ENCODE measurements around the gene SMYD3. TPM values are rescaled to one million over a fixed set of nuclear protein-coding genes. Genes with fewer than 3 reads are reported as not detected.

The SMYD3 gene
- total RNA-seq, 1 experiment from 2014 or later, result 29.6 TPM

GRCh38 chr1:246404078-246404477, 103.0 kb downstream of the SMYD3 start:
- Histone ChIP-seq H3K9me3 (ENCODE audit: insufficient read depth, low read depth) (no peaks in the 10 kb centered on the region), H3K4me1 (replicated peaks; ENCODE audit: insufficient read depth) (no peaks in the 10 kb centered on the region), H2AFZ (no peak overlapping the region), H3K4me3 (no peak overlapping the region), H3K4me2 (no peak overlapping the region), H3K27ac (no peak overlapping the region), H3K36me3 (ENCODE audit: low read depth) (no peaks in the 10 kb centered on the region), H4K20me1 (ENCODE audit: insufficient read depth) (no peaks in the 10 kb centered on the region), H3K9me2 (ENCODE audit: insufficient read depth) (no peaks in the 10 kb centered on the region), H3K27me3 (ENCODE audit: insufficient read depth, low read depth) (no peaks in the 10 kb centered on the region), H3F3A (ENCODE audit: insufficient read depth, low read depth) (no peaks in the 10 kb centered on the region), H3K79me2 (ENCODE audit: low read depth) (no peaks in the 10 kb centered on the region)
- ChIA-PET CTCF (no interaction called here), POLR2A (ENCODE audit: unreplicated experiment) (no interaction called here)
- BruUV-seq (replicated peaks), result no TSS peak
- intact Hi-C loops (cut with micrococcal nuclease; ENCODE audit: unreplicated experiment), result no loop called here
- no peak for DNase-seq
- TF ChIP-seq EZH2 (IDR thresholded peaks at IDR 0.05; ENCODE audit: low read depth), result no peak
- TF ChIP-seq, protein P1, sequence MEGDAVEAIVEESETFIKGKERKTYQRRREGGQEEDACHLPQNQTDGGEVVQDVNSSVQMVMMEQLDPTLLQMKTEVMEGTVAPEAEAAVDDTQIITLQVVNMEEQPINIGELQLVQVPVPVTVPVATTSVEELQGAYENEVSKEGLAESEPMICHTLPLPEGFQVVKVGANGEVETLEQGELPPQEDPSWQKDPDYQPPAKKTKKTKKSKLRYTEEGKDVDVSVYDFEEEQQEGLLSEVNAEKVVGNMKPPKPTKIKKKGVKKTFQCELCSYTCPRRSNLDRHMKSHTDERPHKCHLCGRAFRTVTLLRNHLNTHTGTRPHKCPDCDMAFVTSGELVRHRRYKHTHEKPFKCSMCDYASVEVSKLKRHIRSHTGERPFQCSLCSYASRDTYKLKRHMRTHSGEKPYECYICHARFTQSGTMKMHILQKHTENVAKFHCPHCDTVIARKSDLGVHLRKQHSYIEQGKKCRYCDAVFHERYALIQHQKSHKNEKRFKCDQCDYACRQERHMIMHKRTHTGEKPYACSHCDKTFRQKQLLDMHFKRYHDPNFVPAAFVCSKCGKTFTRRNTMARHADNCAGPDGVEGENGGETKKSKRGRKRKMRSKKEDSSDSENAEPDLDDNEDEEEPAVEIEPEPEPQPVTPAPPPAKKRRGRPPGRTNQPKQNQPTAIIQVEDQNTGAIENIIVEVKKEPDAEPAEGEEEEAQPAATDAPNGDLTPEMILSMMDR (conservative IDR thresholded peaks at IDR 0.05), result no peak

DNA sequence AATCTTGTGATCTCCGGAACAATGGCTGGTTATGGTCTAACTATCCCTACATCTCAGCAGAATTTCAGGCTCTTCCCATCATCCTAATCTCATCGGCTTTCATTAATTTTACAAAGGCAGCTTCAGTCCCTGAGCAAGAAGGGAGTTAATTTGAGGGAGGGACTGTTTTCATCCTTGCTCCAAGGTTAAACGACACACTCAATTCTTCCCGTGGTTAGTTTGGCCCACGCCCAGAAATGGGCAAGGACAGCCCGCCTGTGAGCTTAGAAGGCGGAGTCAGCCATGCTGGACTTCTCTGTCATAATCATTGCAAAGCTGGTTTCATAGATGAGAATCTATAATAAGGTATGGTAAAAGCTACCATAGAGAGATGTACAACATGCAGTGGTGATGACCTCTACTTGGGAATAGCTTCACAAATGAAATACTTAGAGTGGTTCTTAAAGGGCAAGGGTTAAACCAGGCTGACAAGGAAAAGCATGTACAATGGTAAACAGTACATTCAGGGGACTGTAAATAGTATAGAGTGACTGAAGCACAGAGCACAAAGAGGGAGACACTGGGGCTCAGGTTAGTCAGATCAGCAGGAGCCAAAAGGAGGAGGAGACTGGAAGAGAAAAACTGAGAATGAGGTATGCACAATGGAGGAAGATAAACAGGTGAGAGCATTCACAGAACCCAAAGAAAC, 108.8 kb downstream of the SMYD3 start:
- TF ChIP-seq EZH2 (IDR thresholded peaks at IDR 0.05; ENCODE audit: low read depth), result no peak
- TF ChIP-seq, protein P1 (conservative IDR thresholded peaks at IDR 0.05), result no peak
- no peaks in the 10 kb centered on the region for H3K9me3 ChIP-seq (ENCODE audit: insufficient read depth, low read depth)
- no peaks in the 10 kb centered on the region for H4K20me1 ChIP-seq (ENCODE audit: insufficient read depth)
- no peak overlapping the region for H3K4me3 ChIP-seq
- no peaks in the 10 kb centered on the region for H3K9me2 ChIP-seq (ENCODE audit: insufficient read depth)
- ChIA-PET POLR2A (ENCODE audit: unreplicated experiment) (no interaction called here), CTCF (no interaction called here)
- no TSS peak for BruUV-seq (replicated peaks)
- no peak overlapping the region for H3K27ac ChIP-seq
- H3F3A ChIP-seq (ENCODE audit: insufficient read depth, low read depth), result no peaks in the 10 kb centered on the region
- H3K36me3 ChIP-seq (ENCODE audit: low read depth), result no peaks in the 10 kb centered on the region
- H3K27me3 ChIP-seq (ENCODE audit: insufficient read depth, low read depth), result no peaks in the 10 kb centered on the region
- H3K4me1 ChIP-seq (replicated peaks; ENCODE audit: insufficient read depth), result no peaks in the 10 kb centered on the region
- no peak overlapping the region for H2AFZ ChIP-seq
- no peaks in the 10 kb centered on the region for H3K79me2 ChIP-seq (ENCODE audit: low read depth)
- intact Hi-C loops (cut with micrococcal nuclease; ENCODE audit: unreplicated experiment), result no loop called here
- DNase-seq, result no peak
- no peak overlapping the region for H3K4me2 ChIP-seq

DNA sequence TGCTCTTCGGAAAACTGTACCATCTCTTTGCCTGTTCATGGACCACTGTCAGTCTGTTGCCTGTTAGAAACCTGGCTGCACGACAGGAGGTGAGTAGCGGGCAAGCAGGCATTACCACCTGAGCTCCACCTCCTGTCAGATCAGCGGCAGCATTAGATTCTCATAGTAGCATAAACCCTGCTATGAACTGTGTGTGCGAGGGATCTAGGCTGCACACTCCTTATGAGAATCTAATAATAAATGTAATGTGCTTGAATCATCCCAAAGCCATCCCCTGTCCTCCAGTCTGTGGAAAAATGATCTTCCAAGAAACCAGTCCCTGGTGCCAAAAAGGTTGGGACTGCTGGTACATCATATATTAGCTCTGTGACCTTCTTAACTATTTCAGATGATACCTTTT, 110.0 kb downstream of the SMYD3 start:
- no peaks in the 10 kb centered on the region for H3K79me2 ChIP-seq (ENCODE audit: low read depth)
- no peaks in the 10 kb centered on the region for H4K20me1 ChIP-seq (ENCODE audit: insufficient read depth)
- no peak overlapping the region for H3K4me3 ChIP-seq
- intact Hi-C loops (cut with micrococcal nuclease; ENCODE audit: unreplicated experiment), result no loop called here
- H3K4me2 ChIP-seq, result no peak overlapping the region
- no peak overlapping the region for H3K27ac ChIP-seq
- POLR2A ChIA-PET (ENCODE audit: unreplicated experiment), result no interaction called here
- H3K36me3 ChIP-seq (ENCODE audit: low read depth), result no peaks in the 10 kb centered on the region
- no peaks in the 10 kb centered on the region for H3K9me3 ChIP-seq (ENCODE audit: insufficient read depth, low read depth)
- no peaks in the 10 kb centered on the region for H3K27me3 ChIP-seq (ENCODE audit: insufficient read depth, low read depth)
- no TSS peak for BruUV-seq (replicated peaks)
- no peaks in the 10 kb centered on the region for H3K4me1 ChIP-seq (replicated peaks; ENCODE audit: insufficient read depth)
- no peak overlapping the region for H2AFZ ChIP-seq
- H3F3A ChIP-seq (ENCODE audit: insufficient read depth, low read depth), result no peaks in the 10 kb centered on the region
- TF ChIP-seq, protein P1 (conservative IDR thresholded peaks at IDR 0.05), result no peak
- TF ChIP-seq EZH2 (IDR thresholded peaks at IDR 0.05; ENCODE audit: low read depth), result no peak
- H3K9me2 ChIP-seq (ENCODE audit: insufficient read depth), result no peaks in the 10 kb centered on the region
- DNase-seq, result no peak
- CTCF ChIA-PET, result no interaction called here
